GM21423 (cell line): ENCODE results near the gene TSPAN15.

Source experiments
- ATAC-seq: cut with Tn5 transposase; IDR thresholded peaks from one replicate; pipeline ENCODE4 v1.9.1; 2021; ENCODE audit warnings: mild to moderate bottlenecking, moderate library complexity; ENCODE audit not compliant: unreplicated experiment

TSPAN15 gene

GRCh38 chr10:69464401-69464800 is 13.1 kb downstream of the TSPAN15 start:
- ATAC-seq, result no peak

DNA sequence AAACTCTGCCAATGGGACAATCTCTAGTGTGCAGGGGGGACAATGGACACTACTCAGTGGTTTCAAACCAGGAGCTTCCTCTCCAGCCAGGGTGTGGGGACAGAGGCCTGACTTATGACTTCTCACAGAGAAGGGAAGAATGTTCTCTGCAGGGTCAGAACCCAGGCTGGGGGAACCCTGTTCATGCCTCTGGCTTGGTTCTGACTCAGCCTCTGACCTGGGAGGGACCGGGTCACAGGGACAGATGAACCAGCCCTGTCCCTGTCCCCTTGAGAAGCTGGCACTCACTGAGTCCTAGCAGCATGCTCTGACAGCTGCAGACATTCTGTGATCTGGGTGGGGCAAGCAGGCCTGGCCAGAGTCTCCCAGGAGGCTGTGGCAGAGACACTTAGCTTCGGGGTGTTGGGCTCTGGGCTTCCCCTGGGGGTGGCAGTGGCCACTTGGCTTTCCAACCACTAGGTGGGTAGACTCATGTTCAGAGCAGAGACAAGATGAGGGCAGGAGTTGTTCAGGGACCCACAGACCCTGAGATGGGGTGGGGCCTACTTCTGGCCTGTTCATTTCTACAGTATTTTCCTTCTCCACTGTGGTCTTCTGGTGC is 13.6 kb downstream of the TSPAN15 start:
- no peak for ATAC-seq

DNA sequence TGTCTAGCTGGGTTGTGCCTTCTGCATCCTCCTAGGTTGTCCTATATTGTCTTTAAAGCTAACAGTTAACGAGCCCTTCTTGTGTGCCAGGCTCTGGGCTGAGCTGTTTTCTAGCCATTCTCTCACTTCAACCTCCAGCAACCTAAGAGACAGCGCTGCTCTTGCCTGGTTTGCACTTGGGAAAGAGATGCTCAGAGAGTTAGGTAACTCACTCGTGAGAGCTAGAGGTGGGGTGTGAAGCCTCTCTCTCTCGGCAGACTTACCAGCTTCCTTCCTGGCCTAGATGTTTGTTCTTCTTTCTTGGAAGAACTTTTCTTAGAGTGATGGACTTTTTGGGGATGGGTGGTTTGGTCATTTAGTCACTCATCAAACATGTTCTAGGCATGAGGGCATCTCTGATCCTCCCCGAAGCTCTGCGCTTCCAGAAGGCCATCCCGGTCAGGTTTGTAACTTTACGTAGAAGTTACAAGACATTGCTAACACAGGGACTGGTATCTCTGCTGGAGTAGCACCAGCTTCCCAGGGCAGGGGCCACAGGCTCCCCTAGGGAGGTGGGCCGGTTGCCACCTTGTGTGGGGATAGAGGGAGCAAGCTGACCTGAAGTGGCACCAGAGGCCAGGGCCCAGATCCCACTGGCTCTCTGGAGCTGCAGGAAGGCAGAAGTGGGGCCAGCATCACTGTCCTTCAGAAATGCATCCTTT is 14.3 kb downstream of the TSPAN15 start:
- no peak for ATAC-seq

DNA sequence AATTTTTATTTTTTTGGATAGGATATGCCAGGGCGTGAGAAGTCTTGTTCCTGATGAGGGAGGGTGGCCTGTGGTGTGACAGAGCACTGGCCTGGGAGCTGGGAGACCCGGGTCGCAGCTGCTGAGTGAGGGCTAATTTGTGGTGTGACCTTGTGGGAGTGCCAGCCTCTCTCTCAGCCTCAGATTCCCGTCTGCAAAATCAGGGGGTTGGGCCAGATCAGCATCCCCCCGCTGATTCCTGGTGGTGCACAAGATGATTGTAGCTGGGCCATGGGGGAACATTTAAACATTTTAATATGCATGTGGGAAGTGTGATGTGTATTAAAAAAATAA is 14.9 kb downstream of the TSPAN15 start:
- ATAC-seq, result no peak

GRCh38 chr10:69466689-69467088 is 15.4 kb downstream of the TSPAN15 start:
- no peak for ATAC-seq

DNA sequence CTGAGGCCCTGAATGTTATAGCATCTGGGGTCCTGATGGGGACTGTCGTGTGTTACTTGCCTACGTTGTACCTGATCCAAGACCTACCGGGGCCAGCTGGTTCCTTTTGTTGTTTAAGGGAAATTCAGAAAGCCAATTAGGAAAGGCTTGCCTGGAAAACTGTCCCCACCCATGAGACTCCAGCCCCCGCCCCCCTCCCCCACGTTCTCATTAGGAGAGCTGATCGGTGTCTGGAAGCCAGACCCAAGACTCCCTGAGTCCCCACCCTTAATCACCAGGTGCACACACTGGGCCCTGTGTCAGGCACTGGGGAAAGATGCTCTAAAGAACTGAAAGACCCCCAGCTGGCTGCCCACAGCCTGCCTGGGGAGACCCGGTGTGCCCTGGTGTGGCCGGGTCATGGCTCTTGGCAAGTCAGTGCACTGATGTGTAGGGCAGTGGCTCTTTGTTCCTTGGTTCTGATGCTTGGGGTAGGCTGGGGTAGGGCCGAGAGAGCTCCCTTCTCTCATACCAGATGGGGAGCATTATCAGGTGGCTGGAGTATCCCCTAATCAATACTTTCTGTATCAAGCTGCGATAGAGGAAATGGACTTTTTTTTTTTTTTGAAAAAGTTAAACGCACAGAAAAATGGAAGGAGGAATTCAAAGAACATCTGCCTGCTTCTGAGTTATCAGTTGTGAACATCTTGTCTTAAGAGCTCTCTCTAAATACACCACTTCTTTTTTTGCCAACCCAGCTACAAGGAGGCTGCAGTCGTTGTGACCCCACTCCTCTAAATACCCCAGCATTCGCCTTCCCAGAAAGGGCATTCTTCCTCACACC is 16.9 kb downstream of the TSPAN15 start:
- ATAC-seq, result no peak

- ATAC-seq, result no peak
Observed at GRCh38 chr10:69468751-69469089, 17.5 kb downstream of the TSPAN15 start.

GRCh38 chr10:69469976-69470375 is 18.7 kb downstream of the TSPAN15 start:
- no peak for ATAC-seq

DNA sequence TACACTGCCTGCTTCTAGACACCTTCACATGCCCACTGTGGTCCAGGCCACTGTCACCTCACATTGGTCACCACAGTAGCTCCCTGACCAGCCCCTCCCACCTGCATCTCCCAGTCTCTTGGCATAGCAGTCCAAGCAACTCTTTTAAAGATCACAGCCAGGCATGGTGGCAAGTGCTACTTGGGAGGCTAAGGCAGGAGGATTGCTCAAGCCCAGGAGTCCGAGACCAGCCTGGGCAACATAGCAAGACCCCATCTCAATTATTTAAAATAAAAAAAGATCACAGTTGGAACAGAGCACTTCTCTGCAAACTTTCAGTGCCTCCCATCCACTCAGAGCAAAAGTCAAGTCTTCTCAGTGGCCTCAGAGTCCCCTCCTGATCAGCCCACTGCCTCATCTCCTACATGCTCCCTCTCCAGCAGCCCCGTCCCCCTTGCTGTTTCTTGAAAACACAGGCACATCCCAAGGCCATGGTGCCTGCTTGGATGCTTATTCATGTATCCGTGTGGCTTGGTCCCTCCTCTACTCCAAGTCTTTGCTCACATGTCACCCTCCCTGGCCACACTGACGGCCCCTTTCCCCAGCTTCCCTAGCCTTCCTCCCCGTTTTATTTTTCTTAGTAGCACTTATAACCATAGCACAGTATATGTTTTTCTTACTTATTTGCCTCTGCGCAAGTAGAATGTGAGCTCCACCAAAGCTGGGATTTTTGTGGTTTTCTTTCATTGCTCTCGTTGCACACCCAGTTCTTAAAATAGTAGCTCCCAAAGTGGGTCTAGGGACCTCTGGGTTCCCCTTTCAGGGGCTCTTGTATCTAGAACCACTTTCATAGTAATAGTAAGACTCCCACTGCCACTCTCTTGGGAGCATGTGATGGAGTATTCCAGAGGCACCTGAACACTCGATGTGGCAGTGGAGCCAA is 19.5 kb downstream of the TSPAN15 start:
- no peak for ATAC-seq

GRCh38 chr10:69472142-69472541 is 20.9 kb downstream of the TSPAN15 start:
- no peak for ATAC-seq

DNA sequence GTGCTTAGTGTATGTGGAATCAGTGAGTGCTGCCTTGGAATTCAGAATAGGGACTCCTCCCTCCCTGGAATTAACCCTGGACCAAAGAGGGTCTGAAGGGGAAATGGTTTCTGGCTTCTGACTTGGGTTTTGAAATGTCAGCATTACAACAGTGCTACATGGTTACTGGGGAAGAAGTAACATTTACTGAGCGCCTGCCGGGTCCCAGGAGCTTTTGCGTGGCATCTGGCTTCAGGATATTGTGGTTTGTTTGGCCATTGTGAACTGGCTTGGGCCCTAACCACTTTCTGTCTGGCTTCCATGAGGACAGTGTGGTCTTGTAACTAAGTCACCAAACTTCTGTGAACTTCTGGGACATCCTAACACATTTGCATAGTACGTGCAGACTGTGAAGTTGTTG is 21.3 kb downstream of the TSPAN15 start:
- ATAC-seq, result no peak

GRCh38 chr10:69473304-69473990 is 22.2 kb downstream of the TSPAN15 start:
- no peak for ATAC-seq

DNA sequence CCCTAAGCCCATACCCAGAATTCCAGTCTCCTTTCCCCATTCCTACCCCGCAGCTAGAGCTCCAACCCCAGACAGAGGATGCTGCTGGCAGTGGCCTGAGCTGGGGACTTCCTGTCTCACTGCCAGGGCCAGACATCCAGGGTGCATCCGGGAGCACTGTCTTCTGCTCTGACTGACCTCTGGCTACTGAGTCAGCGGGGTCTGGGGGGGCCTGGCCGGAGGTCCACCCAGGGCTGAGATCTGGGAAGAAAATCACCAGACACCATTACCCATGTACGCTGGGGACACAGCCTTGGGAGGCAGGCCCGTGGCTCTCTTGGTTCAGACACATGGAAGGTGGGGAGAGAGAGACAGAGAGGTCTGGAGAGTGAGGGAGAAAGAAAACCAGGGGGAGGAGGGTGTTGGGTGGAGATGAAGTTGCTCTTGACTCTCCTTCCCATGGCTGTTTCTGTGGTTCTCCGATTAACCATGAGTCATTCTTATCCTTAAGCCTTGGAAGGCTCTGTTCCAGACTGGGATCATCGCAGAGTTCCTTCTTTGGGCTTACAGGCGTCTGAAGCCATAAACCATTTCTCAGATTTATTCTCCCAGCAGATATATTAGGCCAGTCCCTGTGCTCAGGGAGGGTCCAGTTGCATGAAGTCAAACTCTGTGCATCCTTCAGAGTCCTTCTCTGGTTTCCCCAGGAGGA is 23.6 kb downstream of the TSPAN15 start:
- no peak for ATAC-seq

- no peak for ATAC-seq
Observed at GRCh38 chr10:69475433-69475830, 24.2 kb downstream of the TSPAN15 start.

- no peak for ATAC-seq
Observed at GRCh38 chr10:69477968-69478597, 26.8 kb downstream of the TSPAN15 start.

- ATAC-seq, result no peak
Observed at GRCh38 chr10:69479240-69480067, 28.2 kb downstream of the TSPAN15 start.

GRCh38 chr10:69480068-69480412 is 28.8 kb downstream of the TSPAN15 start:
- no peak for ATAC-seq

DNA sequence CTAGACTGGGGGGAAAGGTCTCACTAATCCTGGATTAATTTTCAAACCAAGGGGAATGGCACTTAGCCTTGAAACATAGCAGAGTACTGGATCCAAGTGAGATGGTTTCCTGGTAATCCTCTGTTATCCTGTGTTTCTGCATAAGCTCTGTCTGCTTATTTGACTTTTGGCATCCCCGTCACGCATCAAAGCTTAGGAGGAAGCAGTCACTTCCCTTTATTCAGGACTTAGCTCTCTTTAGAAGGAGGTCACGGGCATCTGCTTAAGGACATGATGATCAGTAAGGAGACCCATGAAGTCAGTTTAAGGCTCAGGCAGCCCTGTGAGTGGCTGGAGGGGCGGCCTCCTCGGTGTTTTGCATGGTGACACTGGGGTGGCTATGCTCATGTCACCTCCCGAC is 30.0 kb downstream of the TSPAN15 start:
- no peak for ATAC-seq
